Liver (tissue), 9 donors: ENCODE results near the gene ARHGEF39. TPM values are rescaled to one million over a fixed set of nuclear protein-coding genes. Genes with fewer than 3 reads are reported as not detected.
"Not testable (repeated sequence)": the region's sequence is repeated elsewhere in the genome, so short reads cannot be mapped to it uniquely, and the experiment has no call there.

Experiments
- DNase-seq: peaks from one replicate; pipeline ENCODE4 v3.0.0-alpha.2; 2017; ENCODE audit warnings: low spot score
- H3K27ac ChIP-seq, 2 donors: one replicate each; pipeline ENCODE4 v1.7.0; 2013; ENCODE audit warnings: inconsistent platforms in 2 of 2, low read length in 2 of 2, control low read depth in 1 of 2, low read depth in 1 of 2, mild to moderate bottlenecking in 1 of 2
- H3K27me3 ChIP-seq, 4 donors: one replicate each; pipeline versions ENCODE4 v1.6.1 to v1.7.0; 2013; ENCODE audit warnings: low read length in 3 of 4, inconsistent platforms in 1 of 4, mild to moderate bottlenecking in 1 of 4, moderate library complexity in 1 of 4; ENCODE audit not compliant: control insufficient read depth in 4 of 4, insufficient read depth in 4 of 4
- H3K36me3 ChIP-seq, 4 donors: one replicate each; pipeline versions ENCODE4 v1.6.1 to v1.7.0; 2013; ENCODE audit warnings: low read length in 3 of 4, mild to moderate bottlenecking in 3 of 4, low read depth in 1 of 4, moderate library complexity in 1 of 4; ENCODE audit not compliant: control insufficient read depth in 4 of 4, insufficient read depth in 3 of 4
- H3K4me1 ChIP-seq, 4 donors: one replicate each; pipeline versions ENCODE4 v1.6.1 to v1.7.0; 2013; ENCODE audit warnings: low read length in 3 of 4, mild to moderate bottlenecking in 3 of 4, moderate library complexity in 1 of 4; ENCODE audit not compliant: control insufficient read depth in 4 of 4, insufficient read depth in 4 of 4
- H3K4me3 ChIP-seq, 3 donors: one replicate each; pipeline versions ENCODE4 v1.6.1 to v1.7.0; 2013; ENCODE audit warnings: low read length in 3 of 3, control low read depth in 1 of 3, low read depth in 1 of 3, mild to moderate bottlenecking in 1 of 3
- H3K9ac ChIP-seq, 2 donors: one replicate each; pipeline ENCODE4 v1.7.0; 2013; ENCODE audit warnings: low read length in 2 of 2, mild to moderate bottlenecking in 2 of 2, moderate library complexity in 2 of 2, control low read depth in 1 of 2, low read depth in 1 of 2
- H3K9me3 ChIP-seq, 4 donors: one replicate each; pipeline versions ENCODE4 v1.6.1 to v1.7.0; 2013; ENCODE audit warnings: low read length in 3 of 4; ENCODE audit not compliant: control insufficient read depth in 4 of 4
- CTCF ChIP-seq: fragments of 150-350 bp; IDR thresholded peaks from 2 replicates; pipeline ENCODE4 v1.5.1; 2017; ENCODE audit warnings: improper control_type of control experiment, low read depth, low read length; ENCODE audit not compliant: missing input control
- EGR1 ChIP-seq, 2 donors: IDR thresholded peaks; 2 replicates each; pipeline ENCODE4 v1.6.1; 2016 to 2018; ENCODE audit warnings: antibody characterized with exemption in 2 of 2, low read depth in 2 of 2
- FOXA1 ChIP-seq: IDR thresholded peaks from 2 replicates; pipeline ENCODE4 v1.6.1; 2016; ENCODE audit warnings: antibody characterized with exemption
- GABPA ChIP-seq, 2 donors: IDR thresholded peaks in 1 of 2; conservative IDR thresholded peaks in 1 of 2; 2 replicates each; pipeline ENCODE4 v1.6.1; 2016; ENCODE audit warnings: antibody characterized with exemption in 2 of 2, mild to moderate bottlenecking in 1 of 2, moderate library complexity in 1 of 2
- HNF4A ChIP-seq, 2 donors: conservative IDR thresholded peaks; 2 replicates each; pipeline ENCODE4 v1.6.1; 2016; ENCODE audit warnings: antibody characterized with exemption in 2 of 2, mild to moderate bottlenecking in 2 of 2
- HNF4G ChIP-seq: IDR thresholded peaks from 2 replicates; pipeline ENCODE4 v1.6.1; 2016; ENCODE audit warnings: antibody characterized with exemption
- JUND ChIP-seq, 2 donors: IDR thresholded peaks; 2 replicates each; pipeline ENCODE4 v1.6.1; 2016; ENCODE audit warnings: antibody characterized with exemption in 2 of 2
- NR2F2 ChIP-seq: IDR thresholded peaks from 2 replicates; pipeline ENCODE4 v1.6.1; 2016; ENCODE audit warnings: antibody characterized with exemption
- RAD21 ChIP-seq, 2 donors: IDR thresholded peaks; 2 replicates each; pipeline ENCODE4 v1.6.1; 2016; ENCODE audit warnings: antibody characterized with exemption in 2 of 2, mild to moderate bottlenecking in 2 of 2
- RXRA ChIP-seq, 2 donors: IDR thresholded peaks; 2 replicates each; pipeline ENCODE4 v1.6.1; 2017 to 2018; ENCODE audit warnings: antibody characterized with exemption in 2 of 2, mild to moderate bottlenecking in 1 of 2
- SP1 ChIP-seq: IDR thresholded peaks from 2 replicates; pipeline ENCODE4 v1.6.1; 2018; ENCODE audit warnings: antibody characterized with exemption, mild to moderate bottlenecking
- TAF1 ChIP-seq: conservative IDR thresholded peaks from 2 replicates; pipeline ENCODE4 v1.6.1; 2016; ENCODE audit warnings: antibody characterized with exemption, mild to moderate bottlenecking
- YY1 ChIP-seq: IDR thresholded peaks from 2 replicates; pipeline ENCODE4 v1.6.1; 2016; ENCODE audit warnings: antibody characterized with exemption, mild to moderate bottlenecking
- WGBS: extraction: QIAGEN DNeasy Blood & Tissue Kit; methylation state at CpG from one replicate; pipeline ENCODE4 v1.1.7; 2013; 5-methylcytosine and 5-hydroxymethylcytosine counted together
- polyA plus RNA-seq, 2 donors: library from polyadenylated mRNA; stranded (reverse) in 1 of 2; unstranded in 1 of 2; fragments of 200-250 nt in 1 of 2; fragments of >200 nt in 1 of 2; fragmentation: Nextera tagmentation in 1 of 2; extraction: Ambion mirVana in 1 of 2; gene quantifications; one replicate each; pipeline versions ENCODE4 v1.2.1 to v1.2.3, GENCODE V29; 2013 to 2015
- total RNA-seq, 2 donors: library from RNA; depleted of rRNA; stranded (reverse); fragments of >200 nt; gene quantifications; one replicate each; pipeline ENCODE4 v1.2.3, GENCODE V29; 2014
- TF ChIP-seq, protein P1 (sequence below): IDR thresholded peaks from 2 replicates; pipeline ENCODE4 v1.6.1; 2016; ENCODE audit warnings: antibody characterized with exemption
- TF ChIP-seq, protein P2 (sequence below): IDR thresholded peaks from 2 replicates; pipeline ENCODE4 v1.6.1; 2016; ENCODE audit warnings: antibody characterized with exemption, mild to moderate bottlenecking
- donor health status: healthy.
- donor health status: healthy.
- donor health status: healthy.
- donor health status: healthy.
- donor health status: healthy.

The ARHGEF39 gene
- total and polyA plus RNA-seq, 4 donors, result under 0.01 to 7.4 (median 0.74) TPM

DNA sequence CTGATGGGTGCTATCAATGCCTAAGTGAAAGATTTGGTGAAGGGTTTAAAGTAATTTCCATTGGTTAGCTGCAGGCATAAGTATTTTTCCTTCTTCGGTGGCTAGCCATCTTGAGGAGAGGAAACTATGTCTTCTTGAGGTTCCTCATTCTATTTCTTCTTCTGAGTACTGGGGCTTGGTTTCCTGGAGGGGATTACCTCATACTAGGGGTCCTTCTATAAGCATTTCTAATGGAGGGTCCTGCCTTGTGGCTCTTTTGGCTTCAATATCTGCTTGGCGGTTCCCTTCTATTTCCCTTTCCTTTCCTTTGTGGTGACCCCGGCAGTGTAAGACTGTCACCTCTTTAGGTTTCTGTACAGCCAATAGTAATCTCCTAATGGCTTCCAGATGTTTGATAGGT lies 23.5 kb downstream of the ARHGEF39 start:
- not testable (repeated sequence) for H3K9ac ChIP-seq, H3K36me3 ChIP-seq, H3K4me1 ChIP-seq, H3K4me3 ChIP-seq, H3K27ac ChIP-seq, H3K9me3 ChIP-seq, H3K27me3 ChIP-seq, DNase-seq
- 83% methylated on average over 3 of the region's 3 CpGs for WGBS

DNA sequence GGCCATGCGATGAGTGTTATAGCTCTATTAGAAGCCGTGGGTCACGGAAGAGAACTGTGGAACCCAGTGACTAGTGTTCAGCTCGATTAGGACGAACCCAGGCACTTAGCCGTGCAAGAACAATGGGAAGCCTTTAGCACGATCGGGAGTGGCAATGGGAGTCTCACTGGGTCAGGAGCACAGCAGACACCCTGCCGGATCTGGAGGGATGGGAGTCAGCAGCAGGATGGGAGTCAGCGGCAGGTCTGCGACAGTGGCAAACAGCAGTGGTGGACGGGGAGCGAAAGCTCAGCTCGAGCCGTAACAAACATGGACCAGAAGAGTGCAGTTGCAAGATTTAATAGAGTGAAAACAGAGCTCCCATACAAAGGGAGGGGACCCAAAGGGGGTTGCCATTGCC lies 24.6 kb downstream of the ARHGEF39 start:
- H3K9ac ChIP-seq, DNase-seq, H3K36me3 ChIP-seq, H3K4me1 ChIP-seq, H3K4me3 ChIP-seq, H3K9me3 ChIP-seq, H3K27me3 ChIP-seq, H3K27ac ChIP-seq: not testable (repeated sequence)
- WGBS, result 97% methylated on average over 15 of the region's 15 CpGs

- Histone ChIP-seq H3K27ac (no peak overlapping the region), H3K9ac (no peak overlapping the region), H3K4me1 (no peaks in the 10 kb centered on the region), H3K27me3 (no peaks in the 10 kb centered on the region), H3K36me3 (no peaks in the 10 kb centered on the region), H3K4me3 (no peak overlapping the region), H3K9me3 (no peaks in the 10 kb centered on the region)
- WGBS, result 89% methylated on average over 1 of the region's 1 CpG
- DNase-seq, result no peak
- TF ChIP-seq RAD21 (IDR thresholded peaks at IDR 0.05) (no peak), YY1 (no peak), RXRA (IDR thresholded peaks at IDR 0.05) (no peak), HNF4A (conservative IDR thresholded peaks at IDR 0.05) (no peak), HNF4G (no peak), GABPA (IDR thresholded peaks at IDR 0.05 in 1 of 2, conservative IDR thresholded peaks at IDR 0.05 in 1 of 2) (no peak), SP1 (no peak), NR2F2 (no peak), FOXA1 (no peak), JUND (IDR thresholded peaks at IDR 0.05) (no peak), CTCF (no peak), EGR1 (IDR thresholded peaks at IDR 0.05; ENCODE audit: low read depth in 2 of 2) (no peak), TAF1 (no peak)
- TF ChIP-seq, protein P1, sequence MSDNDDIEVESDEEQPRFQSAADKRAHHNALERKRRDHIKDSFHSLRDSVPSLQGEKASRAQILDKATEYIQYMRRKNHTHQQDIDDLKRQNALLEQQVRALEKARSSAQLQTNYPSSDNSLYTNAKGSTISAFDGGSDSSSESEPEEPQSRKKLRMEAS, result no peak
- TF ChIP-seq, protein P2, sequence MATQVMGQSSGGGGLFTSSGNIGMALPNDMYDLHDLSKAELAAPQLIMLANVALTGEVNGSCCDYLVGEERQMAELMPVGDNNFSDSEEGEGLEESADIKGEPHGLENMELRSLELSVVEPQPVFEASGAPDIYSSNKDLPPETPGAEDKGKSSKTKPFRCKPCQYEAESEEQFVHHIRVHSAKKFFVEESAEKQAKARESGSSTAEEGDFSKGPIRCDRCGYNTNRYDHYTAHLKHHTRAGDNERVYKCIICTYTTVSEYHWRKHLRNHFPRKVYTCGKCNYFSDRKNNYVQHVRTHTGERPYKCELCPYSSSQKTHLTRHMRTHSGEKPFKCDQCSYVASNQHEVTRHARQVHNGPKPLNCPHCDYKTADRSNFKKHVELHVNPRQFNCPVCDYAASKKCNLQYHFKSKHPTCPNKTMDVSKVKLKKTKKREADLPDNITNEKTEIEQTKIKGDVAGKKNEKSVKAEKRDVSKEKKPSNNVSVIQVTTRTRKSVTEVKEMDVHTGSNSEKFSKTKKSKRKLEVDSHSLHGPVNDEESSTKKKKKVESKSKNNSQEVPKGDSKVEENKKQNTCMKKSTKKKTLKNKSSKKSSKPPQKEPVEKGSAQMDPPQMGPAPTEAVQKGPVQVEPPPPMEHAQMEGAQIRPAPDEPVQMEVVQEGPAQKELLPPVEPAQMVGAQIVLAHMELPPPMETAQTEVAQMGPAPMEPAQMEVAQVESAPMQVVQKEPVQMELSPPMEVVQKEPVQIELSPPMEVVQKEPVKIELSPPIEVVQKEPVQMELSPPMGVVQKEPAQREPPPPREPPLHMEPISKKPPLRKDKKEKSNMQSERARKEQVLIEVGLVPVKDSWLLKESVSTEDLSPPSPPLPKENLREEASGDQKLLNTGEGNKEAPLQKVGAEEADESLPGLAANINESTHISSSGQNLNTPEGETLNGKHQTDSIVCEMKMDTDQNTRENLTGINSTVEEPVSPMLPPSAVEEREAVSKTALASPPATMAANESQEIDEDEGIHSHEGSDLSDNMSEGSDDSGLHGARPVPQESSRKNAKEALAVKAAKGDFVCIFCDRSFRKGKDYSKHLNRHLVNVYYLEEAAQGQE, result no peak
Measured at GRCh38 chr9:35639631-35640030, 25.4 kb downstream of the ARHGEF39 start.

DNA sequence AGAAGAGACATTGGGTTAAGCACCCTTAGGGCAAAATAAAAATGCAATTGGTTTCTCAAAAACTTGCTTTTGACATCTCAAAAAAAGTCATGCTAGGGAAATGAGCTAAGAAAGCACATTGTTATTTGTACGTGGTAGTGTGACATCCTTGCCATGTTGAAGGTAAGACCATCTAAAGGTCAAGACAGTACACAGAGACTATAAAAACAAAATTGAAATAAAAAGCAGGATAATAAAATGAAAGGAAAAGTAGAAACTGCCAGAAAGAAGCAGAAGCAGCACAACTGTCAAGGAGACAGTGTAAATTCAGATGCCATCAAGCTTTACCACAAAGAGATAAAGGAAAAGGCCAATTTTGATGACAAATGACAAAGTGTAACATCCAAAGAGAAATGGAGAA lies 25.8 kb downstream of the ARHGEF39 start:
- H3K9ac ChIP-seq, H3K9me3 ChIP-seq, DNase-seq, H3K27me3 ChIP-seq, H3K36me3 ChIP-seq, H3K27ac ChIP-seq, H3K4me1 ChIP-seq, H3K4me3 ChIP-seq: not testable (repeated sequence)
- 68% methylated on average over 1 of the region's 1 CpG for WGBS

DNA sequence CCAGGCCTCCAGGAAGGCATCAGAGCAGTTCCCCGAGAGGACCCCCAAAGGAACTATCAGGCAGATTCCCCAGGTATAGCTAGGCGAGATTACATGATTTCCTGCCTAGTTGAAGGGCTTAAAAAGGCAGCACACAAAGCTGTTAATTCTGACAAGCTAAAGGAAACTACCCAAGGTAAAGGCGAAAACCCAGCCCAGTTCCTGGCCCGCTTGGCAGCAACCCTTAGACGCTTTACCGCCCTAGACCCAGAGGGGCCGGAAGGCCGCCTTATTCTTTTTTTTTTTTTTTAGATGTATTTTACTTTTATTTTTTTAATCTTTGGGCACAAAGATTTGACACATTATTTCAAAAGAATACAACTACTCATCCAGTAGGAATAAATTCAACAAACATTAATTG lies 26.2 kb downstream of the ARHGEF39 start:
- H3K4me3 ChIP-seq, H3K36me3 ChIP-seq, H3K4me1 ChIP-seq, H3K27ac ChIP-seq, H3K9me3 ChIP-seq, DNase-seq, H3K27me3 ChIP-seq, H3K9ac ChIP-seq: not testable (repeated sequence)
- 62% methylated on average over 7 of the region's 8 CpGs for WGBS
